ENCODE data around the gene CEMIP. TPM values are rescaled to one million over a fixed set of nuclear protein-coding genes. Genes with fewer than 3 reads are reported as not detected.
A peak's percentile ranks its signal among the peaks of the same experiment; 100 is the strongest.

Gene CEMIP
- total RNA-seq, 1 experiment from 2014 or later, result 3.5 TPM

- no peak overlapping the region for H3K9ac ChIP-seq (ENCODE audit: low read length)
- intact Hi-C loops (cut with micrococcal nuclease), result no loop called here
- BruUV-seq (replicated peaks), result no TSS peak
- H2AFZ ChIP-seq (ENCODE audit: low read depth, low read length, poor library complexity, severe bottlenecking), result no peak overlapping the region
- H3K9me2 ChIP-seq (ENCODE audit: insufficient read depth), result no peaks in the 10 kb centered on the region
- no peak for DNase-seq (ENCODE audit: low read depth, low spot score)
- H3K9me3 ChIP-seq (ENCODE audit: control insufficient read depth in 1 of 2, insufficient read depth in 1 of 2, low read depth in 1 of 2, low read length in 2 of 2), result no peaks in the 10 kb centered on the region
- ChIA-PET CTCF (interaction anchor here (1.0 kb wide), 1 partner anchor 9 kb away, joined by 3 read pairs; no protein-coding TSS in a partner anchor), POLR2A (no interaction called here), RAD21 (ENCODE audit: low non-redundant PET in 1 of 2, low total read pairs in 2 of 2, uncharacterized antibody in 2 of 2, unreplicated experiment in 2 of 2) (no interaction called here)
- H3K27me3 ChIP-seq (ENCODE audit: insufficient read depth, low read length), result no peaks in the 10 kb centered on the region
- TF ChIP-seq EZH2phosphoT487 (IDR thresholded peaks at IDR 0.05; ENCODE audit: borderline replicate concordance) (no peak), ELF1 (IDR thresholded peaks at IDR 0.05; ENCODE audit: borderline replicate concordance, low read depth) (no peak), POLR2AphosphoS5 (IDR thresholded peaks at IDR 0.05; ENCODE audit: low read depth, low read length) (no peak), CBX3 (IDR thresholded peaks at IDR 0.05; ENCODE audit: low read depth) (no peak), SIN3A (IDR thresholded peaks at IDR 0.05; ENCODE audit: low read depth) (no peak), CEBPB (IDR thresholded peaks at IDR 0.05; ENCODE audit: low read depth) (no peak), RAD21 (IDR thresholded peaks at IDR 0.05; ENCODE audit: low read depth) (no peak), YY1 (IDR thresholded peaks at IDR 0.05; ENCODE audit: extremely low read depth, insufficient replicate concordance, low read depth, low read length) (no peak)
- no peaks in the 10 kb centered on the region for H4K20me1 ChIP-seq (ENCODE audit: insufficient read depth)
- no peak overlapping the region for H3K4me3 ChIP-seq (replicated peaks in 1 of 2; ENCODE audit: low read depth in 1 of 2, low read length in 2 of 2)
- H3K4me2 ChIP-seq (ENCODE audit: low read length), result no peak overlapping the region
- peaks cover 75% of the 10 kb centered on the region for H3K79me2 ChIP-seq (ENCODE audit: insufficient read depth, low read length)
- no peak overlapping the region for H3K27ac ChIP-seq (ENCODE audit: low read depth, low read length)
- H3K36me3 ChIP-seq (ENCODE audit: control insufficient read depth in 1 of 2, insufficient read depth in 2 of 2, low read length in 2 of 2), result peaks cover 2 to 8% of the 10 kb centered on the region in 2 experiments; a peak in 1 of 4 replicates
- H3K4me1 ChIP-seq (ENCODE audit: control insufficient read depth in 1 of 2, insufficient read depth in 2 of 2, low read length in 2 of 2), result peaks cover 9 to 26% of the 10 kb centered on the region in 2 experiments; a peak in 3 of 4 replicates
- no peak for ATAC-seq
These were observed 207.3 kb downstream of the CEMIP start for GRCh38 chr15:80986487-80986886.

- RAD21 ChIA-PET (ENCODE audit: low non-redundant PET in 1 of 2, low total read pairs in 2 of 2, uncharacterized antibody in 2 of 2, unreplicated experiment in 2 of 2), result no interaction called here
These were observed 209.1 kb downstream of the CEMIP start for GRCh38 chr15:80988148-80988796.

More at GRCh38 chr15:80988148-80988796, 209.1 kb downstream of the CEMIP start:
- H3K36me3 ChIP-seq (ENCODE audit: control insufficient read depth in 1 of 2, insufficient read depth in 2 of 2, low read length in 2 of 2), result no peaks in the 10 kb centered on the region
- TF ChIP-seq JUND (IDR thresholded peaks at IDR 0.05) (no peak), POLR2A (IDR thresholded peaks at IDR 0.05; ENCODE audit: borderline replicate concordance, extremely low read depth, insufficient read depth, insufficient read length) (no peak), TCF7L2 (IDR thresholded peaks at IDR 0.05; ENCODE audit: borderline replicate concordance, extremely low read depth, insufficient read depth, insufficient read length) (no peak), EZH2 (IDR thresholded peaks at IDR 0.05) (no peak), ZNF274 (IDR thresholded peaks at IDR 0.05; ENCODE audit: low read depth, low read length) (no peak), SP1 (IDR thresholded peaks at IDR 0.05; ENCODE audit: low read depth) (no peak), EZH2phosphoT487 (IDR thresholded peaks at IDR 0.05; ENCODE audit: borderline replicate concordance) (no peak), ELF1 (IDR thresholded peaks at IDR 0.05; ENCODE audit: borderline replicate concordance, low read depth) (no peak), POLR2AphosphoS5 (IDR thresholded peaks at IDR 0.05; ENCODE audit: low read depth, low read length) (no peak), EGR1 (IDR thresholded peaks at IDR 0.05; ENCODE audit: low read depth) (no peak), ZBTB33 (IDR thresholded peaks at IDR 0.05; ENCODE audit: extremely low read depth, insufficient replicate concordance, low read length) (no peak)
- H2AFZ ChIP-seq (ENCODE audit: low read depth, low read length, poor library complexity, severe bottlenecking), result no peak overlapping the region
- peak overlapping the region; percentile 89 for H3K4me2 ChIP-seq (ENCODE audit: low read length)
- H4K20me1 ChIP-seq (ENCODE audit: insufficient read depth), result no peaks in the 10 kb centered on the region
- POLR2A ChIA-PET, result no interaction called here
- peak overlapping the region; percentile 97 to 100 for H3K4me3 ChIP-seq (replicated peaks in 1 of 2; ENCODE audit: low read depth in 1 of 2, low read length in 2 of 2)
- H3K79me2 ChIP-seq (ENCODE audit: insufficient read depth, low read length), result peaks cover 61% of the 10 kb centered on the region
- peak overlapping the region; percentile 87 for H3K9ac ChIP-seq (ENCODE audit: low read length)
- no peak overlapping the region for H3K27ac ChIP-seq (ENCODE audit: low read depth, low read length)
- intact Hi-C loops (cut with micrococcal nuclease), result no loop called here
- H3K27me3 ChIP-seq (ENCODE audit: insufficient read depth, low read length), result no peaks in the 10 kb centered on the region
- no peaks in the 10 kb centered on the region for H3K9me2 ChIP-seq (ENCODE audit: insufficient read depth)
- ATAC-seq (no peak), DNase-seq (ENCODE audit: low read depth, low spot score) (no peak)
- BruUV-seq (replicated peaks), result TSS peak; percentile 63
- H3K4me1 ChIP-seq (ENCODE audit: control insufficient read depth in 1 of 2, insufficient read depth in 2 of 2, low read length in 2 of 2), result peaks cover 13 to 29% of the 10 kb centered on the region in 2 experiments; a peak in 3 of 4 replicates
- CTCF ChIA-PET, result no interaction called here
- H3K9me3 ChIP-seq (ENCODE audit: control insufficient read depth in 1 of 2, insufficient read depth in 1 of 2, low read depth in 1 of 2, low read length in 2 of 2), result no peaks in the 10 kb centered on the region

All from HCT116 (cell line).